CD14-positive monocyte (primary cell): ENCODE results near the gene METTL25. TPM values are rescaled to one million over a fixed set of nuclear protein-coding genes. Genes with fewer than 3 reads are reported as not detected.

ENCODE experiments used
- DNase-seq, 3 donors: peaks; one replicate each; pipeline ENCODE4 v3.0.0-alpha.2; 2011 to 2022
- H2AFZ ChIP-seq: 2 replicates; pipeline ENCODE4 v1.6.0; 2012; ENCODE audit warnings: mild to moderate bottlenecking, low read depth, low read length, inconsistent platforms; ENCODE audit not compliant: insufficient read depth, poor library complexity, severe bottlenecking
- H3K27ac ChIP-seq, 2 donors: 1 replicate in 1 of 2; 2 replicates in 1 of 2; pipeline ENCODE4 v1.5.1; 2012 to 2013; ENCODE audit warnings: low read length in 2 of 2, control low read depth in 1 of 2, inconsistent platforms in 1 of 2, low read depth in 1 of 2, mild to moderate bottlenecking in 1 of 2
- H3K27me3 ChIP-seq, 2 donors: one replicate each; pipeline versions ENCODE4 v1.6.0 to v1.6.1; 2011 to 2013; ENCODE audit warnings: low read length in 2 of 2; ENCODE audit not compliant: control insufficient read depth in 2 of 2, insufficient read depth in 2 of 2
- H3K36me3 ChIP-seq, 2 donors: replicated peaks in 1 of 2; 1 replicate in 1 of 2; 2 replicates in 1 of 2; pipeline versions ENCODE4 v1.5.1 to v1.6.1; 2012 to 2013; ENCODE audit warnings: low read length in 2 of 2, control low read depth in 1 of 2, inconsistent platforms in 1 of 2, mild to moderate bottlenecking in 1 of 2; ENCODE audit not compliant: insufficient read depth in 2 of 2, control insufficient read depth in 1 of 2
- H3K4me1 ChIP-seq, 2 donors: 1 replicate in 1 of 2; 2 replicates in 1 of 2; pipeline versions ENCODE4 v1.5.1 to v1.6.1; 2012 to 2013; ENCODE audit warnings: low read length in 2 of 2, control low read depth in 1 of 2, inconsistent platforms in 1 of 2, mild to moderate bottlenecking in 1 of 2, moderate library complexity in 1 of 2; ENCODE audit not compliant: insufficient read depth in 2 of 2, control insufficient read depth in 1 of 2
- H3K4me2 ChIP-seq: replicated peaks from 2 replicates; pipeline ENCODE3; 2012; ENCODE audit warnings: low read length, moderate library complexity, mild to moderate bottlenecking; ENCODE audit not compliant: poor library complexity, severe bottlenecking; ENCODE audit errors: extremely low read depth
- H3K4me3 ChIP-seq, 3 experiments: fragments of 200-600 bp in 1 of 3; sonication (generic) in 1 of 3; replicated peaks in 1 of 3; 1 replicate in 2 of 3; 2 replicates in 1 of 3; pipeline ENCODE4 v1.5.1; 2011 to 2013; ENCODE audit warnings: low read length in 3 of 3, mild to moderate bottlenecking in 3 of 3, control low read depth in 2 of 3, low read depth in 2 of 3, inconsistent platforms in 1 of 3, moderate library complexity in 1 of 3
- H3K79me2 ChIP-seq: 2 replicates; pipeline ENCODE4 v1.6.0; 2012; ENCODE audit warnings: mild to moderate bottlenecking, control low read depth, inconsistent platforms, low read length, moderate library complexity; ENCODE audit not compliant: insufficient read depth
- H3K9ac ChIP-seq: 2 replicates; pipeline ENCODE4 v1.6.0; 2017; ENCODE audit warnings: low read length, mild to moderate bottlenecking; ENCODE audit not compliant: insufficient read depth, poor library complexity, severe bottlenecking
- H3K9me3 ChIP-seq, 2 donors: replicated peaks in 1 of 2; 1 replicate in 1 of 2; 2 replicates in 1 of 2; pipeline versions ENCODE4 v1.5.1 to v1.6.1; 2012 to 2013; ENCODE audit warnings: low read length in 2 of 2, control low read depth in 1 of 2; ENCODE audit not compliant: control insufficient read depth in 1 of 2, insufficient read depth in 1 of 2
- H4K20me1 ChIP-seq: 2 replicates; pipeline ENCODE4 v1.6.0; 2012; ENCODE audit warnings: mild to moderate bottlenecking, low read length, control low read depth, moderate library complexity; ENCODE audit not compliant: insufficient read depth
- H3K27ac Mint-ChIP-seq, 7 donors: one replicate each; pipeline ENCODE4 v1.8.0; 2020; ENCODE audit warnings: mild to moderate bottlenecking in 7 of 7, mixed read lengths in 7 of 7, moderate library complexity in 6 of 7, inconsistent platforms in 2 of 7
- H3K27me3 Mint-ChIP-seq, 3 donors: one replicate each; pipeline ENCODE4 v1.8.0; 2021 to 2022; ENCODE audit warnings: low read depth in 3 of 3, mild to moderate bottlenecking in 3 of 3, mixed read lengths in 3 of 3, moderate library complexity in 3 of 3, inconsistent platforms in 1 of 3
- H3K36me3 Mint-ChIP-seq, 2 donors: one replicate each; pipeline ENCODE4 v1.8.0; 2020; ENCODE audit warnings: mixed read lengths in 2 of 2, inconsistent platforms in 1 of 2, mild to moderate bottlenecking in 1 of 2
- H3K4me1 Mint-ChIP-seq: one replicate; pipeline ENCODE4 v1.8.0; 2020; ENCODE audit warnings: mild to moderate bottlenecking, mixed read lengths
- H3K4me3 Mint-ChIP-seq, 2 donors: one replicate each; pipeline ENCODE4 v1.8.0; 2020; ENCODE audit warnings: mild to moderate bottlenecking in 2 of 2, mixed read lengths in 2 of 2, moderate library complexity in 1 of 2
- H3K9me3 Mint-ChIP-seq, 7 donors: one replicate each; pipeline ENCODE4 v1.8.0; 2020 to 2022; ENCODE audit warnings: mixed read lengths in 7 of 7, mild to moderate bottlenecking in 6 of 7, moderate library complexity in 6 of 7, inconsistent platforms in 2 of 7
- CTCF ChIP-seq: fragments of 200-600 bp; IDR thresholded peaks from one replicate; pipeline ENCODE4 v1.8.0; 2022; ENCODE audit warnings: antibody characterized with exemption, mild to moderate bottlenecking
- WGBS: methylation state at CpG from one replicate; pipeline ENCODE4 v1.1.5; 2013; ENCODE audit warnings: missing lambda C conversion rate; ENCODE audit not compliant: insufficient coverage; 5-methylcytosine and 5-hydroxymethylcytosine counted together
- intact Hi-C, 2 donors: fragments of 100-400 bp; cut with micrococcal nuclease; formaldehyde crosslinking; loops; one replicate each; pipeline versions ENCODE4 v1.15.0 to v1.15.1; 2023
- polyA plus RNA-seq, 3 donors: library from polyadenylated mRNA; depleted of rRNA in 1 of 3; unstranded in 2 of 3; stranded (reverse) in 1 of 3; fragments of 300-500 nt in 2 of 3; fragments of >200 nt in 1 of 3; fragmentation: Illumina TruSeq in 2 of 3; gene quantifications; 1 replicate in 2 of 3; 2 replicates in 1 of 3; pipeline ENCODE4 v1.2.3, GENCODE V29; 2012 to 2021

The METTL25 gene
- polyA plus RNA-seq, 3 donors = 7.0 to 12.2 (median 8.1) TPM

GRCh38 chr12:82425241-82425640 is 66.9 kb downstream of the METTL25 start:
- 90% methylated on average over 2 of the region's 2 CpGs for WGBS
- no peak overlapping the region for H3K4me3 ChIP-seq
- Mint-ChIP-seq H3K36me3 (no peaks in the 10 kb centered on the region), H3K4me3 (no peak overlapping the region), H3K27me3 (peaks cover 0 to 1% (median 0%) of the 10 kb centered on the region in 3 donors), H3K9me3 (peaks cover 0 to 14% (median 5%) of the 10 kb centered on the region in 7 donors), H3K4me1 (no peaks in the 10 kb centered on the region), H3K27ac (no peak overlapping the region)
- H3K27me3 ChIP-seq = no peaks in the 10 kb centered on the region
- H3K27ac ChIP-seq = no peak overlapping the region
- no peaks in the 10 kb centered on the region for H3K36me3 ChIP-seq
- H3K4me1 ChIP-seq = no peaks in the 10 kb centered on the region
- DNase-seq = no peak
- H3K9ac ChIP-seq = no peak overlapping the region
- peaks cover 0 to 5% of the 10 kb centered on the region in 2 donors for H3K9me3 ChIP-seq
- no peaks in the 10 kb centered on the region for H3K79me2 ChIP-seq
- no peaks in the 10 kb centered on the region for H4K20me1 ChIP-seq
- no peak for TF ChIP-seq CTCF
- H3K4me2 ChIP-seq = no peak overlapping the region
- intact Hi-C loops = no loop called here
- no peak overlapping the region for H2AFZ ChIP-seq

- Mint-ChIP-seq H3K4me3 (no peak overlapping the region), H3K27ac (no peak overlapping the region), H3K27me3 (peaks cover 0 to 1% (median 0%) of the 10 kb centered on the region in 3 donors), H3K9me3 (peaks cover 0 to 8% (median 3%) of the 10 kb centered on the region in 7 donors), H3K36me3 (no peaks in the 10 kb centered on the region), H3K4me1 (no peaks in the 10 kb centered on the region)
- Histone ChIP-seq H3K9ac (no peak overlapping the region), H3K79me2 (no peaks in the 10 kb centered on the region), H3K36me3 (no peaks in the 10 kb centered on the region), H4K20me1 (no peaks in the 10 kb centered on the region), H3K4me3 (no peak overlapping the region), H3K27me3 (no peaks in the 10 kb centered on the region), H3K27ac (no peak overlapping the region), H3K4me1 (no peaks in the 10 kb centered on the region), H3K9me3 (no peaks in the 10 kb centered on the region), H3K4me2 (no peak overlapping the region), H2AFZ (no peak overlapping the region)
- TF ChIP-seq CTCF = no peak
- DNase-seq = no peak
- 50% methylated on average over 4 of the region's 4 CpGs for WGBS
- intact Hi-C loops = no loop called here
Measured at GRCh38 chr12:82426081-82426480, 67.8 kb downstream of the METTL25 start.
